ENCODE results near the gene XRCC1. TPM values are rescaled to one million over a fixed set of nuclear protein-coding genes. Genes with fewer than 3 reads are reported as not detected.

XRCC1 gene
- total and polyA plus RNA-seq, 10 of the 15 experiments (the other 5 are each of a cell fraction or from before 2014, with no cell fraction given), result 2.0 to 51.1 (median 33.7) TPM

- CTCF ChIA-PET, result interaction anchor here (0.9 to 4.7 kb wide), 6 partner anchors 10 to 197 kb away, joined by 3 to 52 read pairs (median 6); partner anchors contain the start of genes IRGQ and ZNF576
- Histone ChIP-seq H3K9ac (ENCODE audit: control insufficient read depth, insufficient read depth, low read length) (no peak overlapping the region; the same call in 1 of the 2 replicates), H3K36me3 (ENCODE audit: control insufficient read depth in 2 of 2, insufficient read depth in 2 of 2, low read length in 1 of 2) (no peaks in the 10 kb centered on the region; a peak in 1 of 4 replicates), H2AFZ (ENCODE audit: control insufficient read depth, low read depth, low read length) (no peak overlapping the region), H4K20me1 (ENCODE audit: control insufficient read depth, insufficient read depth) (no peaks in the 10 kb centered on the region), H3K4me3 (no peak overlapping the region), H3K4me2 (ENCODE audit: control insufficient read depth, insufficient read depth) (no peak overlapping the region; the same call in 1 of the 2 replicates), H3K79me2 (ENCODE audit: control insufficient read depth, insufficient read depth, low read length) (no peaks in the 10 kb centered on the region), H3K4me1 (ENCODE audit: control insufficient read depth, insufficient read depth, low read length) (peaks cover 5% of the 10 kb centered on the region), H3K9me3 (replicated peaks; ENCODE audit: control insufficient read depth, insufficient read depth, low read length) (no peaks in the 10 kb centered on the region), H3K27me3 (replicated peaks in 1 of 2; ENCODE audit: control insufficient read depth in 2 of 2, insufficient read depth in 2 of 2, low read length in 1 of 2) (no peaks in the 10 kb centered on the region), H3K27ac (ENCODE audit: control insufficient read depth, insufficient read depth) (no peak overlapping the region)
- in situ Hi-C loops (cut with MboI), result no loop called here
- BruUV-seq (replicated peaks), result no TSS peak
- DNase-seq (ENCODE audit: low read depth, low spot score), result no peak
- FAIRE-seq, result no peak
- SMC1A ChIA-PET (ENCODE audit: uncharacterized antibody, unreplicated experiment), result interaction anchor here (0.8 to 3.2 kb wide), 3 partner anchors 10 to 53 kb away, joined by 3 to 15 read pairs (median 14); no protein-coding TSS in a partner anchor
- WGBS (ENCODE audit: insufficient coverage, insufficient replicate concordance, low lambda C conversion rate, missing lambda C conversion rate), result 100% methylated on average over 1 of the region's 1 CpG
- RAD21 ChIA-PET (ENCODE audit: unreplicated experiment), result interaction anchor here (2.0 to 3.3 kb wide), 2 partner anchors 11 to 30 kb away, joined by 10 to 18 read pairs; partner anchors contain the start of genes IRGQ and ZNF576
- intact Hi-C loops (cut with micrococcal nuclease; ENCODE audit: unreplicated experiment), result no loop called here
- POLR2A ChIA-PET, result interaction anchor here (0.8 to 1.3 kb wide), 5 partner anchors 8 to 146 kb away, joined by 3 read pairs; no protein-coding TSS in a partner anchor
- ATAC-seq, result peak; percentile 75
- TF ChIP-seq, protein P1, sequence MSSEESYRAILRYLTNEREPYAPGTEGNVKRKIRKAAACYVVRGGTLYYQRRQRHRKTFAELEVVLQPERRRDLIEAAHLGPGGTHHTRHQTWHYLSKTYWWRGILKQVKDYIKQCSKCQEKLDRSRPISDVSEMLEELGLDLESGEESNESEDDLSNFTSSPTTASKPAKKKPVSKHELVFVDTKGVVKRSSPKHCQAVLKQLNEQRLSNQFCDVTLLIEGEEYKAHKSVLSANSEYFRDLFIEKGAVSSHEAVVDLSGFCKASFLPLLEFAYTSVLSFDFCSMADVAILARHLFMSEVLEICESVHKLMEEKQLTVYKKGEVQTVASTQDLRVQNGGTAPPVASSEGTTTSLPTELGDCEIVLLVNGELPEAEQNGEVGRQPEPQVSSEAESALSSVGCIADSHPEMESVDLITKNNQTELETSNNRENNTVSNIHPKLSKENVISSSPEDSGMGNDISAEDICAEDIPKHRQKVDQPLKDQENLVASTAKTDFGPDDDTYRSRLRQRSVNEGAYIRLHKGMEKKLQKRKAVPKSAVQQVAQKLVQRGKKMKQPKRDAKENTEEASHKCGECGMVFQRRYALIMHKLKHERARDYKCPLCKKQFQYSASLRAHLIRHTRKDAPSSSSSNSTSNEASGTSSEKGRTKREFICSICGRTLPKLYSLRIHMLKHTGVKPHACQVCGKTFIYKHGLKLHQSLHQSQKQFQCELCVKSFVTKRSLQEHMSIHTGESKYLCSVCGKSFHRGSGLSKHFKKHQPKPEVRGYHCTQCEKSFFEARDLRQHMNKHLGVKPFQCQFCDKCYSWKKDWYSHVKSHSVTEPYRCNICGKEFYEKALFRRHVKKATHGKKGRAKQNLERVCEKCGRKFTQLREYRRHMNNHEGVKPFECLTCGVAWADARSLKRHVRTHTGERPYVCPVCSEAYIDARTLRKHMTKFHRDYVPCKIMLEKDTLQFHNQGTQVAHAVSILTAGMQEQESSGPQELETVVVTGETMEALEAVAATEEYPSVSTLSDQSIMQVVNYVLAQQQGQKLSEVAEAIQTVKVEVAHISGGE (CRISPR knock-in tag; IDR thresholded peaks at IDR 0.05), result no peak
- TF ChIP-seq KAT2A (conservative IDR thresholded peaks at IDR 0.05; ENCODE audit: control insufficient read depth, low read depth, low read length) (no peak), RAD51 (IDR thresholded peaks at IDR 0.05) (0 out of 2 replicates have a peak, but pooled peaks have one; percentile 12), IKZF2 (IDR thresholded peaks at IDR 0.05) (no peak), DPF2 (IDR thresholded peaks at IDR 0.05) (no peak), NFYB (IDR thresholded peaks at IDR 0.05; ENCODE audit: insufficient read depth, low read depth, low read length) (no peak), MTA2 (IDR thresholded peaks at IDR 0.05; ENCODE audit: low read depth) (0 out of 2 replicates have a peak, but pooled peaks have one; percentile 35), STAT1 (conservative IDR thresholded peaks at IDR 0.05) (no peak)
- TF ChIP-seq, protein P2, sequence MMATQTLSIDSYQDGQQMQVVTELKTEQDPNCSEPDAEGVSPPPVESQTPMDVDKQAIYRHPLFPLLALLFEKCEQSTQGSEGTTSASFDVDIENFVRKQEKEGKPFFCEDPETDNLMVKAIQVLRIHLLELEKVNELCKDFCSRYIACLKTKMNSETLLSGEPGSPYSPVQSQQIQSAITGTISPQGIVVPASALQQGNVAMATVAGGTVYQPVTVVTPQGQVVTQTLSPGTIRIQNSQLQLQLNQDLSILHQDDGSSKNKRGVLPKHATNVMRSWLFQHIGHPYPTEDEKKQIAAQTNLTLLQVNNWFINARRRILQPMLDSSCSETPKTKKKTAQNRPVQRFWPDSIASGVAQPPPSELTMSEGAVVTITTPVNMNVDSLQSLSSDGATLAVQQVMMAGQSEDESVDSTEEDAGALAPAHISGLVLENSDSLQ (IDR thresholded peaks at IDR 0.05), result 0 out of 2 replicates have a peak, but pooled peaks have one; percentile 15
- TF ChIP-seq, protein P3, sequence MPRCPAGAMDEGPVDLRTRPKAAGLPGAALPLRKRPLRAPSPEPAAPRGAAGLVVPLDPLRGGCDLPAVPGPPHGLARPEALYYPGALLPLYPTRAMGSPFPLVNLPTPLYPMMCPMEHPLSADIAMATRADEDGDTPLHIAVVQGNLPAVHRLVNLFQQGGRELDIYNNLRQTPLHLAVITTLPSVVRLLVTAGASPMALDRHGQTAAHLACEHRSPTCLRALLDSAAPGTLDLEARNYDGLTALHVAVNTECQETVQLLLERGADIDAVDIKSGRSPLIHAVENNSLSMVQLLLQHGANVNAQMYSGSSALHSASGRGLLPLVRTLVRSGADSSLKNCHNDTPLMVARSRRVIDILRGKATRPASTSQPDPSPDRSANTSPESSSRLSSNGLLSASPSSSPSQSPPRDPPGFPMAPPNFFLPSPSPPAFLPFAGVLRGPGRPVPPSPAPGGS (IDR thresholded peaks at IDR 0.05; ENCODE audit: borderline replicate concordance, insufficient read depth, low read depth, low read length, poor library complexity, severe bottlenecking), result no peak
Measured at GRCh38 chr19:43584484-43584883, 9.2 kb upstream of the XRCC1 start.

Data from GM12878 (cell line).